Measurements from ENCODE around the gene NXT2.
A peak's percentile ranks its signal among the peaks of the same experiment; 100 is the strongest.
"Not testable (repeated sequence)": the region's sequence is repeated elsewhere in the genome, so short reads cannot be mapped to it uniquely, and the experiment has no call there.

NXT2 gene

DNA sequence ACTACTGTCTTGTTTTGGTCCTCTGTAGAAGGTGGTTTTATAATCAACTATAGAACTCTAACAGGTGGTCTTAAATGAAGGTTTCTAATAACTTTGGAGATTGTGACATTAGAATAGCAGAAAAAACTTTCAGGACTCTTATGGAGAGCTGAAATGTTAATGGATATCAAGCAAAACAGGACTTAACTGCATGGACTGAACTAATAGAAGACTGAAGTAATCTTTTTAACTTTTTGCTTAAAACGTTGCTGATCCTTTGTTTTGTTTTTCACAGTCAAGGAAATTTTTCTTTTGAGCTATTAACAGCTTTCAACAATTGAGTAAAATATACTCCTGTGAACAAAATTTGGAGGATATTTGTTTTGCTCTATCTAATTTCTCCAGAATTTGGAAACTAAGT, 17.2 kb downstream of the NXT2 start:
- DNase-seq (ENCODE audit: low read depth in 2 of 2), result no peak
- TF ChIP-seq, protein P1, sequence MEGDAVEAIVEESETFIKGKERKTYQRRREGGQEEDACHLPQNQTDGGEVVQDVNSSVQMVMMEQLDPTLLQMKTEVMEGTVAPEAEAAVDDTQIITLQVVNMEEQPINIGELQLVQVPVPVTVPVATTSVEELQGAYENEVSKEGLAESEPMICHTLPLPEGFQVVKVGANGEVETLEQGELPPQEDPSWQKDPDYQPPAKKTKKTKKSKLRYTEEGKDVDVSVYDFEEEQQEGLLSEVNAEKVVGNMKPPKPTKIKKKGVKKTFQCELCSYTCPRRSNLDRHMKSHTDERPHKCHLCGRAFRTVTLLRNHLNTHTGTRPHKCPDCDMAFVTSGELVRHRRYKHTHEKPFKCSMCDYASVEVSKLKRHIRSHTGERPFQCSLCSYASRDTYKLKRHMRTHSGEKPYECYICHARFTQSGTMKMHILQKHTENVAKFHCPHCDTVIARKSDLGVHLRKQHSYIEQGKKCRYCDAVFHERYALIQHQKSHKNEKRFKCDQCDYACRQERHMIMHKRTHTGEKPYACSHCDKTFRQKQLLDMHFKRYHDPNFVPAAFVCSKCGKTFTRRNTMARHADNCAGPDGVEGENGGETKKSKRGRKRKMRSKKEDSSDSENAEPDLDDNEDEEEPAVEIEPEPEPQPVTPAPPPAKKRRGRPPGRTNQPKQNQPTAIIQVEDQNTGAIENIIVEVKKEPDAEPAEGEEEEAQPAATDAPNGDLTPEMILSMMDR (IDR thresholded peaks at IDR 0.05; ENCODE audit: low read depth, low read length), result no peak
- H3K4me3 ChIP-seq (replicated peaks in 1 of 2; ENCODE audit: low read depth in 2 of 2, low read length in 2 of 2), result no peak overlapping the region

DNA sequence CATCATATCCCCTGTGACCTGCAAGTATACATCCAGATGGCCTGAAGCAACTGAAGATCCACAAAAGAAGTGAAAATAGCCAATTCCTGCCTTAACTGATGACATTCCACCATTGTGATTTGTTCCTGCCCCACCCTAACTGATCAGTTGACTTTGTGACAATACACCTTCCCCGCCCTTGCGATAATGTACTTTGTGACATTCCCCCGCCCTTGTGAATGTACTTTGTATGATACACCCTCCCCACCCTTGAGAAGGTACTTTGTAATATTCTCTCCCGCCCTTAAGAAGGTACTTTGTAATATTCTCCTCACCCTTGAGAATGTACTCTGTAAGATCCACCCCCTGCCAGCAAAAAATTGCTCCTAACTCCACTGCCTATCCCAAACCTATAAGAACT, 39.4 kb downstream of the NXT2 start:
- H3K4me3 ChIP-seq (replicated peaks in 1 of 2; ENCODE audit: low read depth in 2 of 2, low read length in 2 of 2); DNase-seq (ENCODE audit: low read depth in 2 of 2): not testable (repeated sequence)

DNA sequence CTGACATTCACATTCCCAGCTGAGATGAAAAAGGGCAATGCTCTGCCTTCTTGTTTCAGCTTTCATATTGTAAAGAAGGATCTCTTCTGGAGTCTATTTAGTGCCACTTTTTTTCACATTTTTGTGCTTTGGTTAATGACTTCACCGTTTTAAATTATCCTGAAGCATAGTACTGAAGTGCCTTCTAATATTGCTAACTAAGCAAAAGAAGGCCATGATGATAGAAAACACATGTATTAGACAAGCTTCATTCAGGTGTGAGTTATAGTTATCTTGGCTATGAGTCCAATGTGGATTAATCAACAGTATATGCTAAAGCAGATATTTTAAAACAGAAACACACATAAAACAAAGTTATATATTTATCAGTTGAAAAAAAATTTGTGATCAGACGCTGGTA, 40.4 kb downstream of the NXT2 start:
- no peak overlapping the region for H3K4me3 ChIP-seq (replicated peaks in 1 of 2; ENCODE audit: low read depth in 2 of 2, low read length in 2 of 2)
- TF ChIP-seq, protein P1 (IDR thresholded peaks at IDR 0.05; ENCODE audit: low read depth, low read length), result no peak
- DNase-seq (ENCODE audit: low read depth in 2 of 2), result no peak

DNA sequence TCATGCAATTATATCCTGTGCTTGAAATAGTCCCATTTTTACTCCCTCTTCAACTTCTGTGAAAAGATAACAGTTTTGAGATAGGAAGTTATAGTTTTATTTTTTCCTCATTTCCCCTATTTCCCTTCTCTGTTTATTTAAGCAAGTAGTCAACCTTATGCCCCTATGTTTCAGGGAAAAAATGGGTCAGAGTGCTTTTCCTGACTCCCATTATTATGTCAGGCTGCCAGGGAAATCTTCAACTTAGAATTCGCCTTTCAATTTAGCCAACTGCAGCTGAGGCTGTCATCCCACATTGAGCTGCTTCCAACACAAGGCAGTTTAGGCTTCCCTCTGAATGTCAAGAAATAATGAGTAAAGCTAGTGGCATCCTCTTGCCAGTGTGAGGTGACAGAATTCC, 42.3 kb downstream of the NXT2 start:
- TF ChIP-seq, protein P1 (IDR thresholded peaks at IDR 0.05; ENCODE audit: low read depth, low read length), result no peak
- no peak overlapping the region for H3K4me3 ChIP-seq (replicated peaks in 1 of 2; ENCODE audit: low read depth in 2 of 2, low read length in 2 of 2)
- peak in 1 of 2 donors; percentile 51 for DNase-seq (ENCODE audit: low read depth in 2 of 2)

DNA sequence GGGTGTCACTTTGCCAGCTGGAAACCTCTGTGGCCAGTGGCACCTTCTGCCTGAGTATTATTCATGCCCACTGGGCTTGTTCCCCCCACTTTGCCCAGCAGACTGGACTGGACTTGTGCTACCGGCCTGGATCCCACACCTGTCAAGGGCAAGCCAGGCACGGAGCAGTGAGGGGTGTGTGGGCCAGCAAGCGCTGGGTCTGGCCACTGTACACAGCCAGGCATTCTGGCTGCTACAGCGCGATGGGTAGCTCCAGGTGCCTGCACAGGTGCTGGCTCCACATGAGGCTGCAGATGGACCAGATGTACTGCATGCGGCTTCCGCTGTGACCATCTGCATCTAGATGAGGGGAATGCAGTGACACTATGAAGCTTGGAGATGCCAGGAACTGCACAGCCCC, 48.8 kb downstream of the NXT2 start:
- no peak overlapping the region for H3K4me3 ChIP-seq (replicated peaks in 1 of 2; ENCODE audit: low read depth in 2 of 2, low read length in 2 of 2)
- TF ChIP-seq, protein P1 (IDR thresholded peaks at IDR 0.05; ENCODE audit: low read depth, low read length), result no peak
- no peak for DNase-seq (ENCODE audit: low read depth in 2 of 2)

DNA sequence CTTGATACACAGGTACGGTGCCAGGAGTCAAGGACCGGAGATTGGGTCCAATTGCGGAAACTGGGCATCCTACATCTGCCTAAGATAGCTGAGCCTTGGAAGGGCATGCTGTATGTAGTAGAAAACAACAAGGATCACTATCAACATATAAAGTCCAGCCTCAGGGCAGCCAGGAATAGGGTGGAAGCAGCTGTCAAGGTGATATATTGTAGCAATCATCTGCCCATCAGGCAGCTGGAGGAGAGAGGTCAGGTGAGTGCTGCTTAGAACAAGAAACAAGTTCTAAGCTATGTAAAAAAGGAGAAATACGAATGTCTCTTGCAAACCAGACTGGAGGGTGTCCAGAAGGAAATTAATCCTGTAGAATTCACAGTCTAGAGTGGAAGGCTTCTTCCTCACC, 53.5 kb downstream of the NXT2 start:
- no peak overlapping the region for H3K4me3 ChIP-seq (replicated peaks in 1 of 2; ENCODE audit: low read depth in 2 of 2, low read length in 2 of 2)
- DNase-seq (ENCODE audit: low read depth in 2 of 2), result no peak
- TF ChIP-seq, protein P1 (IDR thresholded peaks at IDR 0.05; ENCODE audit: low read depth, low read length), result no peak

Measured in cardiac fibroblast (primary cell).